Dendritic cell treated with granulocyte-macrophage colony-stimulating factor and Interleukin-4, amounts not matched to agents 40 ng/mL and 50 ng/mL, for 4 days (primary cell): ENCODE results near the gene ZKSCAN3.
"Not testable (repeated sequence)": the region's sequence is repeated elsewhere in the genome, so short reads cannot be mapped to it uniquely, and the experiment has no call there.

ENCODE experiments used
- H3K27ac Mint-ChIP-seq: one replicate; pipeline ENCODE4 v1.8.0; 2022; ENCODE audit warnings: mild to moderate bottlenecking, mixed read lengths
- H3K27me3 Mint-ChIP-seq: one replicate; pipeline ENCODE4 v1.8.0; 2022; ENCODE audit warnings: mild to moderate bottlenecking, mixed read lengths
- H3K36me3 Mint-ChIP-seq: one replicate; pipeline ENCODE4 v1.8.0; 2022; ENCODE audit warnings: low read depth, mixed read lengths
- H3K4me1 Mint-ChIP-seq: one replicate; pipeline ENCODE4 v1.8.0; 2022; ENCODE audit warnings: low read depth, mixed read lengths
- H3K4me3 Mint-ChIP-seq: one replicate; pipeline ENCODE4 v1.8.0; 2022; ENCODE audit warnings: mild to moderate bottlenecking, moderate library complexity, mixed read lengths
- H3K9me3 Mint-ChIP-seq: one replicate; pipeline ENCODE4 v1.8.0; 2022; ENCODE audit warnings: mixed read lengths
- intact Hi-C: fragments of 100-400 bp; cut with micrococcal nuclease; formaldehyde crosslinking; loops from one replicate; pipeline ENCODE4 v1.15.0; 2022

ZKSCAN3 gene

GRCh38 chr6:28401172-28401571 is 51.4 kb downstream of the ZKSCAN3 start:
- Mint-ChIP-seq H3K4me1 (peaks cover 30% of the 10 kb centered on the region), H3K9me3 (no peaks in the 10 kb centered on the region), H3K27me3 (peaks cover 39% of the 10 kb centered on the region), H3K36me3 (peaks cover 11% of the 10 kb centered on the region), H3K4me3 (no peak overlapping the region), H3K27ac (no peak overlapping the region)
- intact Hi-C loops, result no loop called here

- no peaks in the 10 kb centered on the region for H3K9me3 Mint-ChIP-seq
- intact Hi-C loops, result no loop called here
- H3K4me3 Mint-ChIP-seq, result no peak overlapping the region
- no peak overlapping the region for H3K27ac Mint-ChIP-seq
- peaks cover 39% of the 10 kb centered on the region for H3K27me3 Mint-ChIP-seq
- H3K4me1 Mint-ChIP-seq, result peaks cover 20% of the 10 kb centered on the region
- H3K36me3 Mint-ChIP-seq, result peaks cover 10% of the 10 kb centered on the region
Measured at GRCh38 chr6:28402197-28402596, 52.5 kb downstream of the ZKSCAN3 start.

- H3K36me3 Mint-ChIP-seq, H3K4me3 Mint-ChIP-seq, H3K9me3 Mint-ChIP-seq, H3K27ac Mint-ChIP-seq, intact Hi-C loops: not testable (repeated sequence)
- peaks cover 42% of the 10 kb centered on the region for H3K27me3 Mint-ChIP-seq
- peaks cover 12% of the 10 kb centered on the region for H3K4me1 Mint-ChIP-seq
Measured at GRCh38 chr6:28403923-28404322, 54.2 kb downstream of the ZKSCAN3 start.

- Mint-ChIP-seq H3K4me1 (no peaks in the 10 kb centered on the region), H3K36me3 (no peaks in the 10 kb centered on the region), H3K4me3 (no peak overlapping the region), H3K9me3 (no peaks in the 10 kb centered on the region), H3K27ac (no peak overlapping the region), H3K27me3 (peaks cover 27% of the 10 kb centered on the region)
- intact Hi-C loops, result no loop called here
Measured at GRCh38 chr6:28407401-28407800, 57.7 kb downstream of the ZKSCAN3 start.

GRCh38 chr6:28408076-28408802 is 58.5 kb downstream of the ZKSCAN3 start:
- H3K27ac Mint-ChIP-seq, result no peak overlapping the region

GRCh38 chr6:28410767-28411166 is 61.0 kb downstream of the ZKSCAN3 start:
- no peak overlapping the region for H3K27ac Mint-ChIP-seq

More at GRCh38 chr6:28408076-28408802, 58.5 kb downstream of the ZKSCAN3 start:
- intact Hi-C loops, result no loop called here
- Mint-ChIP-seq H3K27me3 (peaks cover 20% of the 10 kb centered on the region), H3K4me1 (no peaks in the 10 kb centered on the region), H3K9me3 (no peaks in the 10 kb centered on the region), H3K36me3 (no peaks in the 10 kb centered on the region), H3K4me3 (no peak overlapping the region)

GRCh38 chr6:28413681-28414080 is 63.9 kb downstream of the ZKSCAN3 start:
- intact Hi-C loops, result no loop called here
- H3K4me1 Mint-ChIP-seq, result no peaks in the 10 kb centered on the region
- H3K9me3 Mint-ChIP-seq, result no peaks in the 10 kb centered on the region
- H3K36me3 Mint-ChIP-seq, result no peaks in the 10 kb centered on the region
- no peak overlapping the region for H3K4me3 Mint-ChIP-seq
- no peak overlapping the region for H3K27ac Mint-ChIP-seq
- peaks cover 6% of the 10 kb centered on the region for H3K27me3 Mint-ChIP-seq

More at GRCh38 chr6:28410767-28411166, 61.0 kb downstream of the ZKSCAN3 start:
- intact Hi-C loops, result no loop called here
- Mint-ChIP-seq H3K4me3 (no peak overlapping the region), H3K4me1 (no peaks in the 10 kb centered on the region), H3K36me3 (no peaks in the 10 kb centered on the region), H3K9me3 (no peaks in the 10 kb centered on the region), H3K27me3 (peaks cover 11% of the 10 kb centered on the region)
